ENCODE measurements around the gene CCIN.

GRCh38 chr9:36153746-36154145 lies 15.4 kb upstream of the CCIN start:
- no peak for TF ChIP-seq CTCF (IDR thresholded peaks at IDR 0.05; ENCODE audit: insufficient read depth, low read length)
- no peak for TF ChIP-seq REST (IDR thresholded peaks at IDR 0.05; ENCODE audit: insufficient replicate concordance, low read depth)
- TF ChIP-seq POLR2AphosphoS5 (IDR thresholded peaks at IDR 0.05; ENCODE audit: low read depth): no peak

Measured in HL-60 (cell line).